ENCODE measurements around the gene PCARE.

The PCARE gene

GRCh38 chr2:29032189-29032588 is 42.1 kb downstream of the PCARE start:
- DNase-seq: no peak

GRCh38 chr2:29031046-29031445 is 43.3 kb downstream of the PCARE start:
- DNase-seq: no peak

- no peak for DNase-seq
Observed at GRCh38 chr2:29025711-29026110, 48.6 kb downstream of the PCARE start.

- no peak for DNase-seq
Observed at GRCh38 chr2:29024882-29025430, 49.4 kb downstream of the PCARE start.

GRCh38 chr2:29023188-29023587 is 51.1 kb downstream of the PCARE start:
- no peak for DNase-seq

GRCh38 chr2:29022679-29023078 is 51.6 kb downstream of the PCARE start:
- no peak for DNase-seq

- DNase-seq: no peak
Observed at GRCh38 chr2:29021886-29022285, 52.4 kb downstream of the PCARE start.

GRCh38 chr2:29017716-29018435 is 56.4 kb downstream of the PCARE start:
- no peak for DNase-seq

- no peak for DNase-seq
Observed at GRCh38 chr2:29016504-29016903, 57.8 kb downstream of the PCARE start.

GRCh38 chr2:29015701-29016470 is 58.4 kb downstream of the PCARE start:
- peak in 1 of 2 experiments; percentile 7 for DNase-seq

GRCh38 chr2:29014811-29015421 is 59.4 kb downstream of the PCARE start:
- DNase-seq: peak; percentile 69 to 78

GRCh38 chr2:29014331-29014730 is 60.0 kb downstream of the PCARE start:
- DNase-seq: peak; percentile 44 to 52

- DNase-seq: no peak
Observed at GRCh38 chr2:29013057-29013780, 61.1 kb downstream of the PCARE start.

GRCh38 chr2:29012211-29012681 is 62.1 kb downstream of the PCARE start:
- peak in 1 of 2 experiments; percentile 23 for DNase-seq
